ENCODE results near the gene RASL12. TPM values are rescaled to one million over a fixed set of nuclear protein-coding genes. Genes with fewer than 3 reads are reported as not detected.

Gene RASL12
- polyA plus RNA-seq, 2 of the 4 experiments (the other 2 are of a cell fraction) = 0.08 to 0.34 TPM

DNA sequence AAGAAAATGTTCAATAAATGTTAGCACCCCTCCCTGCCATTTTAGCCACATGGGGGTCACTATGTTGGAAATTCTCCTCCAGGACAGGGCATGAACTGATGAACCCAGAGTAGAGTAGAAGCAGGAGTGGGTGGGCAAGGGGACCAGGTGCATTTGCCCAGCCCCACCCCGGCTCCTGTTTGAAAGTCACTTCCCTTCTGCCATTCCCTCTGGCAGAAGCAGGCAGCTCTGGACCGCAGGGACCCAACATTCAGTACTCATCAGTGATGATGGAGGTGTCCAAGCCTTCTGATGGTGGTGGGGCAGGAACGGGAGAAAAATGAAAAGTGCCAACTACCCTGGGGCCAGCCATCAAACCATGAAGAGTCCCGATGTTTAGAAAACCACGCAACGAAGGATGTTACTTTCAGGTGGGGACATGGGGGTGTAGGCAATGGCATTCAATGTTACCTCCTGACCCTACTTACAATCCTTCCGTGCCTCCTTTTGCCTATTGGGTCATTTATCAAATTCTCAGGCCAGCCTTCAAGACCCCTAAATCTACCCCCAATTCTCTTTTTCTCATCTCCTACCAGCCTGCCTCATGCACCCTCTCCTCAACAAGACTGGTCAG is 30.0 kb upstream of the RASL12 start:
- no peak for TF ChIP-seq RNF2 (IDR thresholded peaks at IDR 0.05; ENCODE audit: borderline replicate concordance, low read depth)
- no peak for TF ChIP-seq MAZ (IDR thresholded peaks at IDR 0.05; ENCODE audit: borderline replicate concordance, low read depth, low read length)
- no peaks in the 10 kb centered on the region for H3K4me1 ChIP-seq
- H3K27ac ChIP-seq = no peak overlapping the region
- H3K4me2 ChIP-seq = no peak overlapping the region
- no peaks in the 10 kb centered on the region for H3K9me3 ChIP-seq
- ChIA-PET CTCF (no interaction called here), POLR2A (no interaction called here)
- no peak for ATAC-seq
- H3K4me3 ChIP-seq = no peak overlapping the region
- no peak for FAIRE-seq
- 90% methylated on average over 7 of the region's 7 CpGs for WGBS (ENCODE audit: missing lambda C conversion rate)
- DNase-seq (ENCODE audit: low read depth in 1 of 2, low spot score in 1 of 2) = no peak

- Histone ChIP-seq H3K4me1 (no peaks in the 10 kb centered on the region), H3K27ac (no peak overlapping the region), H3K9me3 (no peaks in the 10 kb centered on the region), H3K4me2 (no peak overlapping the region), H3K4me3 (no peak overlapping the region)
- no peak for ATAC-seq
- CTCF ChIA-PET = interaction anchor here (2.7 to 5.9 kb wide), 3 partner anchors 12 to 41 kb away, joined by 15 to 29 read pairs (median 26); partner anchors contain the start of gene KBTBD13
- POLR2A ChIA-PET = no interaction called here
- no peak for DNase-seq (ENCODE audit: low read depth in 1 of 2, low spot score in 1 of 2)
- TF ChIP-seq REST (IDR thresholded peaks at IDR 0.05) (no peak), EHMT2 (IDR thresholded peaks at IDR 0.05; ENCODE audit: low read depth) (no peak), HOXB5 (CRISPR knock-in tag; IDR thresholded peaks at IDR 0.05) (no peak), ESRRA (IDR thresholded peaks at IDR 0.05; ENCODE audit: borderline replicate concordance, low read length) (no peak), MAZ (IDR thresholded peaks at IDR 0.05; ENCODE audit: borderline replicate concordance, low read depth, low read length) (no peak)
- FAIRE-seq = no peak
- 85% methylated on average over 6 of the region's 6 CpGs for WGBS (ENCODE audit: missing lambda C conversion rate)
Observed at GRCh38 chr15:65096481-65097385, 28.9 kb upstream of the RASL12 start.

DNA sequence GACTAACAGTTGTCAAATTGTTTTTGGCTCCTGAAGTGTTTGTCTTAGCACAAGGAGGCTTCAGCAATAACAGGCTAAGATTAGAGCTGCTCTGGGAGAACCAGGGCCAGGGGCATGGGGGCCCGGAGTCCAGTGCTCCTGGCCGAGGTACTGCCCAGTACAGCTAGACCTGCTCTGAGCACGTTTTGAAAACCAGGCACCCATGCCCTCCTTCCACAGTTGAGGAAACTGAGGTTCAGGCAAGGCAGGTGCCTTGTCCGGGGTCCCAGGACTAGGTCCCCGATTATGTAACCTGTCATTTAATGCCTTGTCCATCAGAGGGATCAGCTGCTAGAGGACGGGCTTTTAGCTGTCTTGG is 27.9 kb upstream of the RASL12 start:
- CTCF ChIA-PET = interaction anchor here (1.5 to 5.9 kb wide), 5 partner anchors 9 to 62 kb away, joined by 5 to 29 read pairs (median 17); partner anchors contain the start of gene KBTBD13

More for the DNA sequence above, 27.9 kb upstream of the RASL12 start:
- DNase-seq (ENCODE audit: low read depth in 1 of 2, low spot score in 1 of 2) (no peak), ATAC-seq (no peak), FAIRE-seq (no peak)
- Histone ChIP-seq H3K4me1 (no peaks in the 10 kb centered on the region), H3K4me3 (no peak overlapping the region), H3K27ac (no peak overlapping the region), H3K9me3 (no peaks in the 10 kb centered on the region), H3K4me2 (no peak overlapping the region)
- 77% methylated on average over 6 of the region's 6 CpGs for WGBS (ENCODE audit: missing lambda C conversion rate)
- POLR2A ChIA-PET = no interaction called here
- TF ChIP-seq MYC (IDR thresholded peaks at IDR 0.05; ENCODE audit: borderline replicate concordance, low read length) = no peak
- no peak for TF ChIP-seq FOXS1 (CRISPR knock-in tag; IDR thresholded peaks at IDR 0.05)
- no peak for TF ChIP-seq CEBPB (IDR thresholded peaks at IDR 0.05)
- TF ChIP-seq, protein P1, sequence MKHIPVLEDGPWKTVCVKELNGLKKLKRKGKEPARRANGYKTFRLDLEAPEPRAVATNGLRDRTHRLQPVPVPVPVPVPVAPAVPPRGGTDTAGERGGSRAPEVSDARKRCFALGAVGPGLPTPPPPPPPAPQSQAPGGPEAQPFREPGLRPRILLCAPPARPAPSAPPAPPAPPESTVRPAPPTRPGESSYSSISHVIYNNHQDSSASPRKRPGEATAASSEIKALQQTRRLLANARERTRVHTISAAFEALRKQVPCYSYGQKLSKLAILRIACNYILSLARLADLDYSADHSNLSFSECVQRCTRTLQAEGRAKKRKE (CRISPR knock-in tag; IDR thresholded peaks at IDR 0.05; ENCODE audit: low read depth) = no peak
- TF ChIP-seq RAD21 (conservative IDR thresholded peaks at IDR 0.05 in 1 of 2, IDR thresholded peaks at IDR 0.05 in 1 of 2) = no peak
- TF ChIP-seq ESRRA (IDR thresholded peaks at IDR 0.05; ENCODE audit: borderline replicate concordance, low read length) = no peak
- no peak for TF ChIP-seq EP300 (IDR thresholded peaks at IDR 0.05)
- TF ChIP-seq EHMT2 (IDR thresholded peaks at IDR 0.05; ENCODE audit: low read depth) = no peak
- no peak for TF ChIP-seq MAX (IDR thresholded peaks at IDR 0.05)
- no peak for TF ChIP-seq PBX3 (IDR thresholded peaks at IDR 0.05)
- TF ChIP-seq RFX5 (IDR thresholded peaks at IDR 0.05) = no peak
- no peak for TF ChIP-seq TP53 (CRISPR knock-in tag; IDR thresholded peaks at IDR 0.05)
- no peak for TF ChIP-seq ZC3H11A (IDR thresholded peaks at IDR 0.05)
